ENCODE data around the gene MFSD1. TPM values are rescaled to one million over a fixed set of nuclear protein-coding genes. Genes with fewer than 3 reads are reported as not detected.

Gene MFSD1
- polyA plus RNA-seq, 1 of the 3 experiments (the other 2 are of a cell fraction) = 44.9 TPM

DNA sequence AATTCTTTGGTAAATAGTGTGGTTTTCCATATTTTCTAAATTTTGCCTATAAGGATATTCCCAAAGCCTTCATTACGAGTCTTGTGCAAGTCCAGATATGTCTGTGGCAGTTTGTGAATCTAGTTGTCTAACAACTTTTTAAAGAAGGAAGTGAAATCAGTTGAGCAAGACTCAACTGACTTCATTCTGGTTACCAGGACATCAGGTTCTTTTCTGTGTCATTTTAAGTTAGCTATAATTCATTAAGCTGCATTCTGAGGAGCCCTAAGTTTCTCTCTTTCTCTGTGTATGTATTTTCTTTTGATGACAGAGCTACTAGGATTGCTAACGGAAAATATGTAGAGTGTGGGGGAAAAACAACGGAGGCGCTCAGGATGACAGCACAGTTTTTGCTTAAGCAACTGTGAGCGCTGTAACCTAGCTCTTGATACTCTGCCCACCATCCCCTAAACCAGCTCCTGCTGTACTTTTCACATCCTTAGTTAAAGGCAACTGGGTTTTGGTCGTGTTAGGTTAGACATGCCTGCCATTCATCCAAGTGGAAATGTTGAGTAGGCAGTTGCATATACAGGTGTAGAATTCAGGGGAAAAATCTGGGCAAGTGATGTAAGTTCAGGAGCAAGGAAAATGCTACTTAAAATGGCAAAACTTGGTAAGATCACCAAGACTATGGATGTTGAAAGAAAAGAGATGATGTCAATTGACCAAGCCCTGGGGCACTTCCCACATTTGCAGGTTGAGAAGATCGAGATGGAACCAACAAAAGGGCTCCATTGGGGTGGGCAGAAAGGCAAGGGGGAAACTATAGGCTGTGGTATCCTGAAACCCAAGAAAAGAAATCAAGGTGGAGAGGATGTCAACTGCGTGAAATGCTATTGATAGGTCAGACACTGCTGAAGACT, 9.2 kb downstream of the MFSD1 start (continued):
- TF ChIP-seq, protein P1, sequence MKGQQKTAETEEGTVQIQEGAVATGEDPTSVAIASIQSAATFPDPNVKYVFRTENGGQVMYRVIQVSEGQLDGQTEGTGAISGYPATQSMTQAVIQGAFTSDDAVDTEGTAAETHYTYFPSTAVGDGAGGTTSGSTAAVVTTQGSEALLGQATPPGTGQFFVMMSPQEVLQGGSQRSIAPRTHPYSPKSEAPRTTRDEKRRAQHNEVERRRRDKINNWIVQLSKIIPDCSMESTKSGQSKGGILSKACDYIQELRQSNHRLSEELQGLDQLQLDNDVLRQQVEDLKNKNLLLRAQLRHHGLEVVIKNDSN (IDR thresholded peaks at IDR 0.05; ENCODE audit: borderline replicate concordance, low read depth) = no peak
- TF ChIP-seq GATA2 (CRISPR knock-in tag; IDR thresholded peaks at IDR 0.05) = no peak
- no peak for TF ChIP-seq FOXM1 (IDR thresholded peaks at IDR 0.05; ENCODE audit: low read depth)
- TF ChIP-seq, protein P2, sequence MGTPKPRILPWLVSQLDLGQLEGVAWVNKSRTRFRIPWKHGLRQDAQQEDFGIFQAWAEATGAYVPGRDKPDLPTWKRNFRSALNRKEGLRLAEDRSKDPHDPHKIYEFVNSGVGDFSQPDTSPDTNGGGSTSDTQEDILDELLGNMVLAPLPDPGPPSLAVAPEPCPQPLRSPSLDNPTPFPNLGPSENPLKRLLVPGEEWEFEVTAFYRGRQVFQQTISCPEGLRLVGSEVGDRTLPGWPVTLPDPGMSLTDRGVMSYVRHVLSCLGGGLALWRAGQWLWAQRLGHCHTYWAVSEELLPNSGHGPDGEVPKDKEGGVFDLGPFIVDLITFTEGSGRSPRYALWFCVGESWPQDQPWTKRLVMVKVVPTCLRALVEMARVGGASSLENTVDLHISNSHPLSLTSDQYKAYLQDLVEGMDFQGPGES (IDR thresholded peaks at IDR 0.05; ENCODE audit: low read depth, low read length) = no peak
- TF ChIP-seq, protein P3, sequence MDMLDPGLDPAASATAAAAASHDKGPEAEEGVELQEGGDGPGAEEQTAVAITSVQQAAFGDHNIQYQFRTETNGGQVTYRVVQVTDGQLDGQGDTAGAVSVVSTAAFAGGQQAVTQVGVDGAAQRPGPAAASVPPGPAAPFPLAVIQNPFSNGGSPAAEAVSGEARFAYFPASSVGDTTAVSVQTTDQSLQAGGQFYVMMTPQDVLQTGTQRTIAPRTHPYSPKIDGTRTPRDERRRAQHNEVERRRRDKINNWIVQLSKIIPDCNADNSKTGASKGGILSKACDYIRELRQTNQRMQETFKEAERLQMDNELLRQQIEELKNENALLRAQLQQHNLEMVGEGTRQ (IDR thresholded peaks at IDR 0.05; ENCODE audit: borderline replicate concordance, low read depth, low read length) = no peak

DNA sequence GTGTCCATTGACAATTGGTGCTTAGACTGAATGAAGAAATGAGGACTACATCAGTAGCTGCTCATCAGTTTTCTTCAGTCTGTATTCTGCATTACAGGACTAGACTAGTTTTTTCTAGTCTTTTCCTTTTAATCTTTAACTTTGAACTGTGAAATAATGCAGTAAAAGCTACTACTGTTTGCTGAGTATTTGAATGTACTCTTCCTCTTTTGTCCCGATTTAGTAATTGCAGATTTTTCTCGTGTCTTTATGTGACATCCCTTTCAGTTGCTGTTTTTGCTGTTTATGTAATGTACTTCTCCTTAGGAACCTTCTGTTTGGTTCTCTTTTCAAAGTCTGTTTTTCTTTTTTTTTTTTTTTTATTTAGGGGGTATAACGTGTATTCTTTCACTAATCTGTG, 17.4 kb downstream of the MFSD1 start:
- no peak overlapping the region for H3K4me2 ChIP-seq
- TF ChIP-seq, protein P4, sequence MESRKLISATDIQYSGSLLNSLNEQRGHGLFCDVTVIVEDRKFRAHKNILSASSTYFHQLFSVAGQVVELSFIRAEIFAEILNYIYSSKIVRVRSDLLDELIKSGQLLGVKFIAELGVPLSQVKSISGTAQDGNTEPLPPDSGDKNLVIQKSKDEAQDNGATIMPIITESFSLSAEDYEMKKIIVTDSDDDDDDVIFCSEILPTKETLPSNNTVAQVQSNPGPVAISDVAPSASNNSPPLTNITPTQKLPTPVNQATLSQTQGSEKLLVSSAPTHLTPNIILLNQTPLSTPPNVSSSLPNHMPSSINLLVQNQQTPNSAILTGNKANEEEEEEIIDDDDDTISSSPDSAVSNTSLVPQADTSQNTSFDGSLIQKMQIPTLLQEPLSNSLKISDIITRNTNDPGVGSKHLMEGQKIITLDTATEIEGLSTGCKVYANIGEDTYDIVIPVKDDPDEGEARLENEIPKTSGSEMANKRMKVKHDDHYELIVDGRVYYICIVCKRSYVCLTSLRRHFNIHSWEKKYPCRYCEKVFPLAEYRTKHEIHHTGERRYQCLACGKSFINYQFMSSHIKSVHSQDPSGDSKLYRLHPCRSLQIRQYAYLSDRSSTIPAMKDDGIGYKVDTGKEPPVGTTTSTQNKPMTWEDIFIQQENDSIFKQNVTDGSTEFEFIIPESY (IDR thresholded peaks at IDR 0.05; ENCODE audit: borderline replicate concordance, low read depth) = no peak
- TF ChIP-seq NRF1 (IDR thresholded peaks at IDR 0.05; ENCODE audit: low read depth, low read length) (no peak), MEF2A (IDR thresholded peaks at IDR 0.05; ENCODE audit: borderline replicate concordance, low read depth) (no peak), RXRA (IDR thresholded peaks at IDR 0.05; ENCODE audit: borderline replicate concordance, low read depth) (no peak), FOSL2 (IDR thresholded peaks at IDR 0.05; ENCODE audit: borderline replicate concordance, low read depth) (no peak), GABPA (IDR thresholded peaks at IDR 0.05; ENCODE audit: low read depth) (no peak), EZH2phosphoT487 (IDR thresholded peaks at IDR 0.05; ENCODE audit: borderline replicate concordance, low read depth) (no peak), RCOR1 (IDR thresholded peaks at IDR 0.05; ENCODE audit: low read length) (no peak), ELF1 (IDR thresholded peaks at IDR 0.05) (no peak), EP300 (IDR thresholded peaks at IDR 0.05; ENCODE audit: borderline replicate concordance in 1 of 2, low read depth in 1 of 2, low read length in 1 of 2) (no peak), SMC3 (IDR thresholded peaks at IDR 0.05; ENCODE audit: low read depth, low read length) (no peak), TAF1 (IDR thresholded peaks at IDR 0.05; ENCODE audit: borderline replicate concordance, low read depth, low read length) (no peak), RFX5 (IDR thresholded peaks at IDR 0.05; ENCODE audit: low read length) (no peak), RAD21 (IDR thresholded peaks at IDR 0.05; ENCODE audit: low read length) (no peak), NFIC (IDR thresholded peaks at IDR 0.05; ENCODE audit: borderline replicate concordance) (no peak), TEAD4 (IDR thresholded peaks at IDR 0.05; ENCODE audit: borderline replicate concordance, insufficient read depth) (no peak)
- TF ChIP-seq, protein P1 (IDR thresholded peaks at IDR 0.05; ENCODE audit: borderline replicate concordance, low read depth) = no peak
- TF ChIP-seq, protein P3 (IDR thresholded peaks at IDR 0.05; ENCODE audit: borderline replicate concordance, low read depth, low read length) = no peak
- TF ChIP-seq, protein P2 (IDR thresholded peaks at IDR 0.05; ENCODE audit: low read depth, low read length) = no peak
- ChIA-PET POLR2A (no interaction called here), CTCF (interaction anchor here (1.0 to 1.4 kb wide), 3 partner anchors 25 to 434 kb away, joined by 3 read pairs; no protein-coding TSS in a partner anchor)
- H3K9me2 ChIP-seq = no peaks in the 10 kb centered on the region
- 96% methylated on average over 3 of the region's 3 CpGs for WGBS (ENCODE audit: low lambda C conversion rate)
- no peak overlapping the region for H2AFZ ChIP-seq (ENCODE audit: low read depth)
- no peaks in the 10 kb centered on the region for H3K27me3 ChIP-seq (ENCODE audit: insufficient read depth)
- H3K9ac ChIP-seq = no peak overlapping the region
- peaks cover 7% of the 10 kb centered on the region for H3F3A ChIP-seq (replicated peaks; ENCODE audit: insufficient read depth)
- H3K4me1 ChIP-seq (ENCODE audit: control insufficient read depth in 1 of 2, insufficient read depth in 2 of 2, low read depth in 1 of 2, low read length in 1 of 2) = peaks cover 0 to 6% of the 10 kb centered on the region in 2 experiments; a peak in 2 of 4 replicates
- no peak overlapping the region for H3K27ac ChIP-seq (ENCODE audit: low read depth in 2 of 2, low read length in 1 of 2)
- H3K9me3 ChIP-seq = no peaks in the 10 kb centered on the region
- no peak for DNase-seq
- peaks cover 67 to 71% of the 10 kb centered on the region in 2 experiments for H3K36me3 ChIP-seq (replicated peaks in 1 of 2; ENCODE audit: control insufficient read depth in 1 of 2, insufficient read depth in 2 of 2, low read length in 1 of 2)
- H4K20me1 ChIP-seq (ENCODE audit: insufficient read depth) = no peaks in the 10 kb centered on the region
- H3K4me3 ChIP-seq (ENCODE audit: low read depth in 2 of 2, low read length in 1 of 2) = no peak overlapping the region
- no peaks in the 10 kb centered on the region for H3K79me2 ChIP-seq (ENCODE audit: insufficient read depth)

Data from SK-N-SH (cell line).